PC-3 (cell line): ENCODE results near the gene MAST2. TPM values are rescaled to one million over a fixed set of nuclear protein-coding genes. Genes with fewer than 3 reads are reported as not detected.
A peak's percentile ranks its signal among the peaks of the same experiment; 100 is the strongest.

Experiments used
- ATAC-seq: fragments of 200-7000 bp; cut with Tn5 transposase; 2 replicates; pipeline ENCODE4 v1.9.1; 2020; ENCODE audit warnings: mild to moderate bottlenecking, moderate library complexity
- BruUV-seq: library from RNA; stranded (reverse); fragments of 400-500 nt; replicated peaks from 2 replicates; lab custom pipeline; 2021; lab: Mats Ljungman, UMichigan
- CTCF ChIA-PET: fragments of 300-600 bp; sonication (Branson Sonifier 250); formaldehyde crosslinking; loops from one replicate; lab custom pipeline; 2022; ENCODE audit warnings: antibody characterized with exemption; lab: Charles Lee
- POLR2A ChIA-PET: fragments of 300-600 bp; sonication (Branson Sonifier 250); formaldehyde crosslinking; loops from one replicate; lab custom pipeline; 2022; ENCODE audit warnings: antibody characterized with exemption; ENCODE audit not compliant: unreplicated experiment; lab: Charles Lee
- DNase-seq: peaks from one replicate; pipeline ENCODE4 v3.0.0-alpha.2; 2015
- H2AFZ ChIP-seq: fragments of 300-600 bp; sonication (generic); 2 replicates; pipeline ENCODE4 v1.6.0; 2016; ENCODE audit warnings: antibody characterized with exemption, low read length
- H3F3A ChIP-seq: fragments of 300-600 bp; sonication (generic); one replicate; pipeline ENCODE4 v1.6.0; 2017; ENCODE audit warnings: antibody characterized with exemption, low read length, control low read depth, mild to moderate bottlenecking; ENCODE audit not compliant: unreplicated experiment
- H3K27ac ChIP-seq: fragments of 300-600 bp; sonication (generic); 2 replicates; pipeline ENCODE4 v1.5.1; 2016; ENCODE audit warnings: mild to moderate bottlenecking, low read length
- H3K27me3 ChIP-seq: fragments of 300-600 bp; sonication (generic); 2 replicates; pipeline ENCODE4 v1.6.1; 2016; ENCODE audit warnings: low read length, mixed read lengths
- H3K36me3 ChIP-seq: fragments of 300-600 bp; sonication (generic); 2 replicates; pipeline ENCODE4 v1.6.1; 2016; ENCODE audit warnings: low read depth, mixed run types, low read length, mixed read lengths
- H3K4me1 ChIP-seq: fragments of 300-600 bp; sonication (generic); 2 replicates; pipeline ENCODE4 v1.5.1; 2016; ENCODE audit warnings: low read length; ENCODE audit not compliant: insufficient read depth
- H3K4me2 ChIP-seq: fragments of 300-600 bp; sonication (generic); 2 replicates; pipeline ENCODE4 v1.6.0; 2016; ENCODE audit warnings: low read length
- H3K4me3 ChIP-seq: fragments of 300-600 bp; sonication (generic); 2 replicates; pipeline ENCODE4 v1.5.1; 2016; ENCODE audit warnings: mild to moderate bottlenecking, low read length, mixed read lengths
- H3K79me2 ChIP-seq: fragments of 300-600 bp; sonication (generic); 2 replicates; pipeline ENCODE4 v1.6.1; 2017; ENCODE audit warnings: low read length, mixed read lengths
- H3K9ac ChIP-seq: fragments of 300-600 bp; sonication (generic); 2 replicates; pipeline ENCODE4 v1.6.0; 2016; ENCODE audit warnings: mild to moderate bottlenecking, low read length
- H3K9me2 ChIP-seq: fragments of 300-600 bp; sonication (generic); replicated peaks from 2 replicates; pipeline ENCODE4 v1.6.1; 2016; ENCODE audit warnings: mixed run types, low read length, mixed read lengths
- H3K9me3 ChIP-seq: fragments of 300-600 bp; sonication (generic); 2 replicates; pipeline ENCODE4 v1.6.1; 2016; ENCODE audit warnings: low read length, mixed read lengths
- H4K20me1 ChIP-seq: fragments of 300-600 bp; sonication (generic); 2 replicates; pipeline ENCODE4 v1.6.1; 2016; ENCODE audit warnings: low read length, mixed read lengths
- CTCF ChIP-seq: fragments of 300-600 bp; sonication (generic); conservative IDR thresholded peaks from 2 replicates; pipeline ENCODE4 v1.5.1; 2017; ENCODE audit warnings: antibody characterized with exemption, low read depth, mild to moderate bottlenecking, low read length
- EZH2 ChIP-seq: fragments of 300-600 bp; sonication (generic); IDR thresholded peaks from one replicate; pipeline ENCODE4 v1.6.1; 2017; ENCODE audit warnings: antibody characterized with exemption, mild to moderate bottlenecking, low read length; ENCODE audit not compliant: unreplicated experiment
- EZH2phosphoT487 ChIP-seq: fragments of 300-600 bp; sonication (generic); IDR thresholded peaks from 2 replicates; pipeline ENCODE4 v1.6.1; 2018; ENCODE audit warnings: mild to moderate bottlenecking, antibody characterized with exemption, low read length, borderline replicate concordance
- intact Hi-C: fragments of 100-400 bp; cut with micrococcal nuclease; formaldehyde crosslinking; loops from 2 replicates; pipeline ENCODE4 v1.9.0; 2023
- total RNA-seq: library from RNA; depleted of rRNA; stranded (reverse); fragments of >200 nt; gene quantifications from 2 replicates; pipeline ENCODE4 v1.2.3, GENCODE V29; 2014

MAST2 gene
- total RNA-seq, 1 experiment from 2014 or later: 29.3 TPM

- no peaks in the 10 kb centered on the region for H4K20me1 ChIP-seq
- ATAC-seq: no peak
- H3K79me2 ChIP-seq: no peaks in the 10 kb centered on the region
- H3F3A ChIP-seq: no peaks in the 10 kb centered on the region
- H3K4me1 ChIP-seq: peaks cover 22% of the 10 kb centered on the region
- no peak overlapping the region for H3K4me3 ChIP-seq
- no peak overlapping the region for H2AFZ ChIP-seq
- ChIA-PET CTCF (no interaction called here), POLR2A (no interaction called here)
- TF ChIP-seq EZH2phosphoT487: no peak
- no peak for TF ChIP-seq CTCF
- no peak for TF ChIP-seq EZH2
- no peaks in the 10 kb centered on the region for H3K9me2 ChIP-seq
- no peak overlapping the region for H3K9ac ChIP-seq
- H3K27ac ChIP-seq: no peak overlapping the region
- no peak for DNase-seq
- intact Hi-C loops: loop anchor here (1.0 to 10.0 kb wide), 6 partner anchors 18 to 237 kb away; partner anchors contain the start of genes GPBP1L1 and TMEM69
- H3K4me2 ChIP-seq: no peak overlapping the region
- H3K9me3 ChIP-seq: no peaks in the 10 kb centered on the region
- no peaks in the 10 kb centered on the region for H3K27me3 ChIP-seq
- no peaks in the 10 kb centered on the region for H3K36me3 ChIP-seq
- no TSS peak for BruUV-seq
Measured at GRCh38 chr1:45880930-45881329, 77.5 kb downstream of the MAST2 start.

DNA sequence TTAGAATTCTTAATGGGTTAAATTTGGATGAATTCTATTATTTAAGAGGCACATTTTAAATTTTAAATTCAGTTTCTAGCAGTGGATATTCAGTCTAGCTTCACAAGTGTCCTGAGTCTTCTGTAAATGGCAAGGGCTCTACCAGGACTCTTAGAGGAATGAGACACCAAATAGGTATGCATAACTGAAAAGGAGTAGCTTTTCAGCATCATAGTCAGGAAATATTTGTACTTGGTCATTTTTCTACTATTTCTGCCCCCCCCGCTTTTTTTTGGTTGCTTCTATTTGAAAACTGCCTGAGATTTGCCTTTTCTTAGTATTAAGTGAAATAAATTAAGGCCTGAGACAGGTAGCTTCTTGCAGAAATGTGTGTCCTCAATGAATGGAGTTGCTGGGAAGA is 80.2 kb downstream of the MAST2 start:
- Histone ChIP-seq H3K9me2 (no peaks in the 10 kb centered on the region), H3K4me3 (no peak overlapping the region), H3K79me2 (no peaks in the 10 kb centered on the region), H3K9me3 (no peaks in the 10 kb centered on the region), H3F3A (no peaks in the 10 kb centered on the region), H3K36me3 (no peaks in the 10 kb centered on the region), H3K4me2 (no peak overlapping the region), H3K4me1 (peaks cover 19% of the 10 kb centered on the region), H4K20me1 (no peaks in the 10 kb centered on the region), H3K9ac (no peak overlapping the region), H2AFZ (no peak overlapping the region), H3K27me3 (no peaks in the 10 kb centered on the region), H3K27ac (no peak overlapping the region)
- ATAC-seq (no peak), DNase-seq (peak; percentile 45)
- ChIA-PET POLR2A (interaction anchor here (0.6 to 0.7 kb wide), 2 partner anchors 23 to 110 kb away, joined by 3 to 10 read pairs; no protein-coding TSS in a partner anchor), CTCF (interaction anchor here (1.6 kb wide), 1 partner anchor 29 kb away, joined by 6 read pairs; no protein-coding TSS in a partner anchor)
- no TSS peak for BruUV-seq
- no peak for TF ChIP-seq EZH2
- TF ChIP-seq CTCF: no peak
- intact Hi-C loops: loop anchor here (1.0 to 10.0 kb wide), 4 partner anchors 9 to 295 kb away; partner anchors contain the start of genes GPBP1L1 and TMEM69

GRCh38 chr1:45884700-45885099 is 81.3 kb downstream of the MAST2 start:
- Histone ChIP-seq H3F3A (no peaks in the 10 kb centered on the region), H3K9me3 (no peaks in the 10 kb centered on the region), H3K4me2 (peak overlapping the region; percentile 25), H3K27ac (peak overlapping the region; percentile 54), H3K27me3 (no peaks in the 10 kb centered on the region), H3K4me1 (peaks cover 19% of the 10 kb centered on the region), H3K4me3 (no peak overlapping the region), H3K9me2 (no peaks in the 10 kb centered on the region), H3K9ac (0 out of 2 replicates have a peak overlapping the region, but pooled peaks have one; percentile 9), H2AFZ (no peak overlapping the region), H4K20me1 (no peaks in the 10 kb centered on the region), H3K79me2 (no peaks in the 10 kb centered on the region), H3K36me3 (no peaks in the 10 kb centered on the region)
- POLR2A ChIA-PET: interaction anchor here (0.6 kb wide), 2 partner anchors 119 to 315 kb away, joined by 3 read pairs; no protein-coding TSS in a partner anchor
- TF ChIP-seq EZH2: no peak
- TF ChIP-seq CTCF: no peak
- no peak for TF ChIP-seq EZH2phosphoT487
- no TSS peak for BruUV-seq
- CTCF ChIA-PET: interaction anchor here (1.0 to 1.6 kb wide), 2 partner anchors 30 to 41 kb away, joined by 3 to 6 read pairs; no protein-coding TSS in a partner anchor
- DNase-seq (peak; percentile 83), ATAC-seq (peak; percentile 98)
- intact Hi-C loops: loop anchor here (1.0 to 10.0 kb wide), 5 partner anchors 8 to 294 kb away; partner anchors contain the start of genes GPBP1L1 and TMEM69
